Heart right ventricle (tissue), 16 donors: ENCODE measurements around the gene SPECC1. TPM values are rescaled to one million over a fixed set of nuclear protein-coding genes. Genes with fewer than 3 reads are reported as not detected.
A peak's percentile ranks its signal among the peaks of the same experiment; 100 is the strongest.
"Not testable (repeated sequence)": the region's sequence is repeated elsewhere in the genome, so short reads cannot be mapped to it uniquely, and the experiment has no call there.

Source experiments
- ATAC-seq, 8 donors: fragments of 200-7000 bp; cut with Tn5 transposase; one replicate each; pipeline ENCODE4 v1.9.1; 2020; ENCODE audit warnings: mild to moderate bottlenecking in 8 of 8, moderate library complexity in 8 of 8, moderate number of reproducible peaks in 1 of 8
- DNase-seq, 2 donors: peaks; one replicate each; pipeline ENCODE4 v3.0.0-alpha.2; 2020
- H3K27ac ChIP-seq, 10 donors: fragments of 200-600 bp; sonication (generic) in 2 of 10; one replicate each; pipeline versions ENCODE4 v1.5.0 to v1.8.0; 2020 to 2022; ENCODE audit warnings: mild to moderate bottlenecking in 3 of 10
- H3K27me3 ChIP-seq, 7 donors: fragments of 200-600 bp; one replicate each; pipeline ENCODE4 v1.8.0; 2021 to 2022; ENCODE audit warnings: mild to moderate bottlenecking in 2 of 7
- H3K36me3 ChIP-seq, 9 donors: fragments of 200-600 bp; sonication (generic) in 1 of 9; one replicate each; pipeline versions ENCODE4 v1.5.0 to v1.8.0; 2020 to 2022; ENCODE audit warnings: mild to moderate bottlenecking in 2 of 9
- H3K4me1 ChIP-seq, 9 donors: fragments of 200-600 bp; sonication (generic) in 1 of 9; one replicate each; pipeline versions ENCODE4 v1.5.0 to v1.8.0; 2020 to 2022; ENCODE audit warnings: mild to moderate bottlenecking in 4 of 9
- H3K4me3 ChIP-seq, 10 donors: fragments of 200-600 bp; sonication (generic) in 2 of 10; one replicate each; pipeline versions ENCODE4 v1.5.0 to v1.8.0; 2020 to 2022; ENCODE audit warnings: mild to moderate bottlenecking in 7 of 10, moderate library complexity in 2 of 10
- H3K9me3 ChIP-seq, 11 donors: fragments of 200-600 bp in 10 of 11; sonication (generic) in 2 of 11; one replicate each; pipeline versions ENCODE4 v1.5.0 to v1.8.0; 2013 to 2022; ENCODE audit warnings: mild to moderate bottlenecking in 2 of 11, control low read depth in 1 of 11, moderate library complexity in 1 of 11
- CTCF ChIP-seq, 9 donors: fragments of 200-600 bp; sonication (generic) in 2 of 9; IDR thresholded peaks; one replicate each; pipeline versions ENCODE4 v1.5.0 to v1.8.0; 2021 to 2022; ENCODE audit warnings: antibody characterized with exemption in 9 of 9, mild to moderate bottlenecking in 5 of 9, moderate library complexity in 1 of 9
- WGBS, 2 donors: extraction: QIAGEN DNeasy Blood & Tissue Kit; methylation state at CpG; one replicate each; pipeline ENCODE4 v1.1.7; 2013; ENCODE audit warnings: inconsistent platforms in 1 of 2; 5-methylcytosine and 5-hydroxymethylcytosine counted together
- intact Hi-C, 10 donors: fragments of 100-400 bp; cut with DNase I; formaldehyde crosslinking; loops; one replicate each; pipeline versions ENCODE4 v1.11.1 to v1.14.2; 2022
- polyA plus RNA-seq, 2 donors: library from polyadenylated mRNA; stranded (reverse); fragments of 200-250 nt; gene quantifications; one replicate each; pipeline ENCODE4 v1.2.3, GENCODE V29; 2013
- total RNA-seq, 10 donors: library from RNA; stranded (reverse); fragmentation: NEBNext Ultra II Directional in 3 of 10; extraction: Animal tissue kit (Norgen Biotek cat#: 25700) in 3 of 10; gene quantifications; one replicate each; pipeline versions ENCODE4 v1.2.1 to v1.2.4, GENCODE V29; 2021 to 2023
- donor health status: Arrhythmogenic right ventricular cardiomyopathy.
- donor health status: ischemic (EF 13 %, LVEDD 7.1; RV severe dilation, severe dysfunction).
- donor health status: healthy with polysubstance abuse.
- donor health status: DM: no; HTN: yes; CAD: no.
- donor health status: DM: no; HTN: no; CAD: no.
- donor health status: ischemic (EF 25% LVEDD 6.9; RV normal size, moderate dysfunction).
- donor health status: ischemic (EF 25% LVEDD 5.7; RV mildly dilated, moderate dysfunction).
- donor health status: healthy.
- donor health status: DM: yes; HTN: yes; CAD: no.
- donor health status: Ischemic cardiomyopathy.
- donor health status: ischemic (EF 35%, LVEDD 5.7; RV mildly dilated, moderate dysfunction).
- donor health status: nonischemic (EF 11% LVEDD 7.7; RV severe dilation, severe dysfunction).
- donor health status: DM: yes; HTN: yes; CAD: no.
- donor health status: PGD.
- donor health status: ischemic (EF 29% LVEDD 5.4; RV normal size, mild dysfunction).
- donor health status: nonischemic (EF 23%, LVEDD 6.1; RV moderate dilation, normal function).

Gene SPECC1
- total and polyA plus RNA-seq, 12 donors: 2.9 to 15.2 (median 8.5) TPM

- Histone ChIP-seq H3K27ac (no peak overlapping the region), H3K4me1 (peaks cover 0 to 6% (median 0%) of the 10 kb centered on the region in 9 donors), H3K4me3 (no peak overlapping the region), H3K9me3 (no peaks in the 10 kb centered on the region), H3K36me3 (peaks cover 0 to 18% (median 0%) of the 10 kb centered on the region in 9 donors), H3K27me3 (no peaks in the 10 kb centered on the region)
- no peak for DNase-seq
- no peak for ATAC-seq
- TF ChIP-seq CTCF (IDR thresholded peaks at IDR 0.05): no peak
- 74 to 77% methylated on average over 4 of the region's 4 CpGs for whole genome bisulfite sequencing, 2 donors
- intact Hi-C loops: loop anchor here in 9 of 10 donors (5.0 to 10.0 kb wide), 9 partner anchors 74 to 331 kb away; partner anchors contain the start of gene SPECC1 (in 1 of the 9)
Measured at GRCh38 chr17:20315821-20316220, 306.7 kb downstream of the SPECC1 start.

GRCh38 chr17:20320535-20321229 is 311.5 kb downstream of the SPECC1 start:
- intact Hi-C loops, H3K9me3 ChIP-seq, H3K27ac ChIP-seq, H3K4me1 ChIP-seq, H3K27me3 ChIP-seq, H3K36me3 ChIP-seq: not testable (repeated sequence)
- DNase-seq: peak; percentile 36 to 68
- WGBS, 2 donors: 15 to 20% methylated on average over 45 to 47 of the region's 47 CpGs
- peak; percentile 80 to 93 (median 86) for ATAC-seq
- peak; percentile 83 to 99 (median 96) for TF ChIP-seq CTCF (IDR thresholded peaks at IDR 0.05)
- H3K4me3 ChIP-seq: peak overlapping the region in 9 of 10 donors; percentile 13 to 55 (median 49)

- 96 to 97% methylated on average over 22 to 32 of the region's 32 CpGs for WGBS, 2 donors
- peak in 4 of 8 donors; percentile 9 to 55 (median 18) for ATAC-seq
- DNase-seq, H3K27ac ChIP-seq, H3K9me3 ChIP-seq, H3K4me1 ChIP-seq, H3K27me3 ChIP-seq, intact Hi-C loops, H3K4me3 ChIP-seq, H3K36me3 ChIP-seq: not testable (repeated sequence)
Measured at GRCh38 chr17:20321357-20321756, 312.2 kb downstream of the SPECC1 start.

- intact Hi-C loops, H3K4me1 ChIP-seq, H3K4me3 ChIP-seq, H3K9me3 ChIP-seq, DNase-seq, ATAC-seq, H3K27me3 ChIP-seq, H3K27ac ChIP-seq, H3K36me3 ChIP-seq: not testable (repeated sequence)
- WGBS, 2 donors: 92 to 95% methylated on average over 3 of the region's 3 CpGs
Measured at GRCh38 chr17:20327739-20328138, 318.6 kb downstream of the SPECC1 start.

- H3K9me3 ChIP-seq, H3K27me3 ChIP-seq, H3K36me3 ChIP-seq, H3K27ac ChIP-seq, ATAC-seq, DNase-seq, H3K4me3 ChIP-seq, H3K4me1 ChIP-seq, intact Hi-C loops: not testable (repeated sequence)
- WGBS, 2 donors: 60 to 100% methylated on average over 1 of the region's 3 CpGs
Measured at GRCh38 chr17:20351405-20351804, 342.2 kb downstream of the SPECC1 start.

- H3K27ac ChIP-seq, intact Hi-C loops, H3K9me3 ChIP-seq, H3K4me3 ChIP-seq, H3K36me3 ChIP-seq, DNase-seq, H3K4me1 ChIP-seq, ATAC-seq, H3K27me3 ChIP-seq: not testable (repeated sequence)
- 69 to 73% methylated on average over 3 of the region's 3 CpGs for WGBS, 2 donors
Measured at GRCh38 chr17:20352567-20352966, 343.4 kb downstream of the SPECC1 start.

DNA sequence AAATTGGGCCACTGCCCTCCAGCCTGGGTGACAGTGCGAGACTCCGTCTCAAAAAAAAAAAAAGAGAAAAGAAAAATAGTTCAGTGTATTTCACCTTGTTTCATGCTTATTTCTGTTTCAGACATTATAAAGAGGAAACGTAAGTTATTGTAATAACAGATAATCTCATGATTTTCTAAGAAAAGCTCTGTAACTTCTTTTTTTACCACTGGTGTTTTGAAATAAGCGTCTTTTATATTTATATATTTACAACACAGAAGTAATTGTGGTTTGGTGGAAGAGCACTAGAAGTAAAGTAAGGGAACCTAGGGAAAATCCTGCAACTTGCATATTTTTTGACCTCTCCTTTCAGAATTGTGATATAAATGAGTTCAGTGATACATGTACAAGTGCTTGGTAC is 354.7 kb downstream of the SPECC1 start:
- H3K4me1 ChIP-seq, H3K27me3 ChIP-seq, intact Hi-C loops, H3K9me3 ChIP-seq, H3K27ac ChIP-seq, DNase-seq, H3K36me3 ChIP-seq, H3K4me3 ChIP-seq, ATAC-seq: not testable (repeated sequence)
- WGBS, 2 donors: 80 to 84% methylated on average over 4 of the region's 4 CpGs
